CD4-positive, alpha-beta T cell treated with Interleukin-15 for 1 hour (primary cell): ENCODE data around the gene PLEKHA5.
"Not testable (repeated sequence)": the region's sequence is repeated elsewhere in the genome, so short reads cannot be mapped to it uniquely, and the experiment has no call there.

Source experiments
- DNase-seq: peaks from one replicate; pipeline ENCODE4 v3.0.0-alpha.2; 2020

Gene PLEKHA5

DNA sequence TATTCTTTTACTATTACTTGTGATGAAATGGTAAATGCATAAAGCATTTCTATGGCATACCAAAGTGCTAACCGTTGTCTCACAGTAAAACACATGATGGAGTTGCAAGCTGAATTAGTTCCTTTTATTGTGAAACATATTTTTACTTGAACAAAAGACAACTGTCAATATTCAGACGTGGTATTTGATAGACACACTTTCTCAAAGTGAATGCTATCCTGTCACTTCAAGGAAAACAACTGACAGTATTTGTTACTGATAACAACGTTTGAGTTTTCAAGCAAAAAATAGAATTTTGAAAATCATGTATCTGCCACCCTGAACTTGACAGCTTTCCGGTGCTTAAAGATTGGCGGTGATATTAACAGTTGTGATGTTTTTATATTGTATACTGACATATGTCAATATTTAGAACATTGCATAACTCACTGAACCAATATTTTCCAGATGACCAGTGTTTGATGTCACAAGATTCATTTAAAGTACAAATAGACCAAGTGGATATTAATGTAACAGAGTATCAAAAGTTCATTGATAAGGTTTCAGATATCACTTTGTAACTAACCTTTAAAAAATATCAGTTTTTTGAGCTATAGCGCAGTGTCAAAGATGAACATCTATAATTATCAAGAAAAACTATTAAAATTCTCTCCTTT is 156.4 kb downstream of the PLEKHA5 start:
- no peak for DNase-seq

DNA sequence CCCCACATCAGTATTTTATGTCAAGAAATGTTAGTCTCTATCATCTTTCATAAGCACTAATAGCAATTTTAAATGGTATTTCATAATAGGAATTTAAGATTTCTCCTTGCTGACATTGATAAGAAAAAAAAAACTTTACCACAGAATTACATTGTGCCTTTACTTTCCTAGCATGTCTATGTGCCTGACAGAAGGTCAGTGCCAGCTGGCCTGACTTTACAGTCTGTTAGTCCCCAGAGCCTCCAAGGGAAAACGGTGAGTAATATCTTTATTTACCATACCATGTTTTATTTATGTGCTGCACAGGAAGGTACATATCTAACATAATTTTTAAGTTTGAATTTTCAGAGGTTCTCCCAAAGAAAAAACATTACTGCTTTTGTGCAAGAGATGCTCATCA is 157.8 kb downstream of the PLEKHA5 start:
- DNase-seq, result no peak

DNA sequence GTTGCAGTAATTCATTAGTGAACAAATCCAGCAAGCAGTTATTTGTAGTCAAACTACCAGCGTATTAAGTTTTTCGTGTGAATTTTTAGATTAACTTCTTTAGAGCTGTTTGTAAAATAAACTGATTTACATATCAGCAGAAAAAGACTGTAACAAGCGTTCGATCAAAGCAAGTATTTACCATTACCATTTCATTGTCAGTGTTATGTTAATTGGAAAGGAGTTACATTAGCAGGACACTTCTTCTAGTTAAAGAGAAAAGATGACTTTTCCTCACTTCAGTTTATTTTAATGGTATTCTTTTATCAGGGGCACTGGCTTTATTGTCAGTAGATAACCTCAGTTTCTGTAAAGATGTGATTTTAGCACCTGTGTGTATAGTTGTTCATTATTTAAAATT is 158.6 kb downstream of the PLEKHA5 start:
- no peak for DNase-seq

DNA sequence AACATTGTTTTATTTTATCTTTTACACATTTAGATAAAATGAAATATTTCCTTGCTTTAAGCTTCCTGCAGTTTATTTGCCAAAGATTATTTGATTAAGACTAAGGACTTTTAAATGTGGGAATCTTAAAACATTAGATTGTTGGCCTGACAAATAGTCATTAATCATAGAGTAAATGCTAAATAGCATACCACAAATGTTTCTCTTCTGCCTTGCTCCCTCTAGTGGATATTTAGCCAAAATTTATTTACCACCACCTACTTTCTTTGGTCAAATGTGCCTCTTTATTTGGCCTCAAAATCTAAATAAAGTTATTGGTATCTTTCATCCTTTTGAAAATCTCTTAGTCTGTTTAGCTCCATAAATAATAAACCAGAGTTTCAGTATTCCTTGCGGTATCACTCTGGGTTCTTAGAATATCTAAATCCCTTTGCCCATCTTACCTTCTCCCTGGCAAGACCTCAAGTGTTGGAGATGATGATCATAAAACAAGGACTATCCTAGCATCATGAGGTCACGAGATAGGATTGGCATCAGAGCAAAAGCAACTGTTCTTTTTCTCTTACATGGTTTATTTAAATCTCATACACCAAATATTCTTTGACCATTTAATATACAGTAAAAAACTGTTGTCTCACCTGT is 159.2 kb downstream of the PLEKHA5 start:
- DNase-seq, result no peak

DNA sequence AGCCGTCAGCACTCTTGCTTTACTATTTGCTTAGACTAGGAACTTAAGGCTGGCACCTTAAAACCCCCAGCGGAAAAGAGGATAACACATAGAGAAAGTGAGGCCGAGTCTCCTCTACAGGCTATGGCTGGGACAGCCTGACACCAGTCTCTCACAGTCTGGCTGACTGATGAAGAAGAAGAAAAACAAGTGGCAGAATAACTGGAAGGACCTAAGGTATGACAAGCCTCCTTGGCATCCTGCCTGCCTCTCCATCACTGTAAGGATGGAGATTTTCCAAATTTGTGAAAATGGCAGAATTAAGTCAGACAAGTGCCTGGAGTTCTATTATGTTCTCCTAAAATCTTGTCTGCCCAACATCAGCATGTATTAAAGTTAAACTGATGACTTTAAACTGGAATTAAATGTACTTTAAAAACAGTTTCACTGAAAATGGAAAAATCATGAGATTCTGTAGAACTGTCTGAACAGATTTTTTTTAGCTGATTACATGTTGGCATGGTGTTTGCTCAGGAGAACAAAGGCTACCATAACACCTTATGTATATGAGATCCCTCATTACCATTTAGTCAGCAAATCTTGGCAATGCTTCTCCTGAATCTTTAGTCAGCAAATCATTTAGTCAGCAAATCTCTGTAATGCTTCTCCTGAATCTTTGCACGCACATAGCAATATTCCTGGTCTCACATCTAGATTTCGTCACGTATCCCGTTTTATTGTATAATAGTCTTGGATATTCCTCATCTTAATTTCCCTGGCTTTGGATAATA is 169.5 kb downstream of the PLEKHA5 start:
- DNase-seq, result no peak

DNA sequence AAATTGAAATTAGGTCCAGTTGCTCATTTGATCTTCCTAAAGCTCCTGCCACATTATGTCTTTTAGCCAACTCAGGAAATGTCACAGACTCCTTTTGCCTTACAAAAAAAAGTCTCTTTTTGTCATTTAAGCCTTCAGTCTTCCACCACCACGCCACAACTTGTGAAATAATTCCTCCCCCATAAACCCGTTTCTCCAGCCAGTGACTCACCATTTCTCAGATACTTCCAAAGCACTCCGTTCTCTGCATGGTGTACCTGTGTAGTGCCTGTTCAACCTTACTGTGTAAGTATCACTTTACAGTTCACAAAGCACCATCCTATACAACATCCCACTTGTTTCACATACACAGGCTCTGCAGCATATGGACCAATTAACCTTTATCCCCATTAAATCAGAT is 170.2 kb downstream of the PLEKHA5 start:
- DNase-seq, result no peak

DNA sequence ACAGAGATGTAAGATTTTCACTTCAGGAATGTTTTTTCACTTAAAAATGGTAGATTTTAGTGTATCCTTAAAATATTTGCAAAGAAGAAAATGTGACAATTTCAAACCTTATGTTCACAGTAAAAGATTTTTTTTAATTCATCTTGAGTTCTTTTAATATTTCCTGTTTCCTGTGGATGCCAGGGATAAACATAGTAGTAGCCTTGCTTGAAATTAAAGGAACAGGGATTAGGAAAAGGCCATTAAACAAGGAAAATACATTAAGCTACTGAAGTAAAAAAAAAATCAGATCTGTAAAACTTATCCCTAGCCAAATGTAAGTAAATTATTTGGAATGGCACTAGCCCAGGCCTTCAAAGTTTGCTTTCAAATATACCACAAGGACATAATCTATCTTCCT is 171.7 kb downstream of the PLEKHA5 start:
- no peak for DNase-seq

DNA sequence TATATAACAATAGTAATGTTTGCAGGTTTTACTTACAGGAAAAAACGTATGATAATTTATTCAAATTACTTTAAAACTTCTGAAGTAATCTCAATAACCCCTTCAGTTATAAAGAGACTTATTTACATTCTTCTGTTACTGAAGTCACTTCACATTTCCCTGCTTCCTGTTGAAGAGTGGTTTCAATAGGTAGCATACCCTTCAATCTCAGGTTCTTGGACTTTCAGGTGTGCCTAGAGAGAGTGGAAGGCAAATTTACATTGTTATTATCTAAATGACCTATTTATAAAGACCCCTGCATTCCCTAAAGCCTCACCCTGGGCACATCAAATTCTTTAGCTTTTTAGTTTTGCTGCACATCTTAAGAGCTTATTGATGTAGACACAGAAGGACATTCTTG is 172.2 kb downstream of the PLEKHA5 start:
- no peak for DNase-seq

DNA sequence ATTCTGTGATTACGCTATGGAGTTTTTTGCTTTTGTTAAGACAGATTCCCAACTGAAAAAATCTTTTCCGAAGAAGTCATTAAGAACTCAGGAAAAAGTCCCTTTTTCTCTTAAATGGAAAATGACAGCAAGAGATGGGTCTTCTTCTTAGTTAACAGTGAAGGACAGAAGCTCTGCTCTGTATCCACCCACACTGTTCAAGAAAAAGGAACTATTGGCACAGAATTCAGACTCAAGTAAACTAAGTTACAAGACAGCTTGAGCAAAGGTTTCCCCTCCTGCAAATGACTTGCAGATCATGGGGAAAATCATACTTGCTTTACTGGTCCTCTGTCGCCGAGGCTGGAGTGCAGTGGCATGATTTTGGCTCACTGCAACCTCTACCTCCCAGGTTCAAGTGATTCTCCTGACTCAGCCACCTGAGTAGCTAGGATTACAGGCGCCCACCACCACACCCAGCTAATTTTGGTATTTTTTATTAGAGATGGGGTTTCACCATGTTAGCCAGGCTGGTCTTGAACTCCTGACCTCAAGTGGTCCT is 172.6 kb downstream of the PLEKHA5 start:
- DNase-seq, result no peak

DNA sequence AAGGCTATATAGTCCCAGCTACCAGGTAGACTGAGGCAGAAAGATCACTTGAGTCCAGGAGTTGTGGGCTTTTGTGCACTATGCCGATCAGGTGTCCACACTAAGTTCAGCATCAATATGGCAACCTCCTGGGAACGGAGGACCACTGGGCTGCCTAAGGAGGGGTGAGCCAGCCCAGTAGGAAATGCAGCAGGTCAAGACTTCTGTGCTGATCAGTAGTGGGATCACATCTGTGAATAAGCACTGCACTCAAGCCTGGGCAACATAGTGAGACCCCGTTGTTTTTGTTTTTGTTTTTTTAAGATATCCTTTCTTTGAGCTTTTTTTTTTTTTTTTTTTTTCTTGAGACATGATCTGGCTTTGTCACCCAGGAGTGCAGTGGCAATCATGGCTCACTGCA is 174.0 kb downstream of the PLEKHA5 start:
- no peak for DNase-seq

DNA sequence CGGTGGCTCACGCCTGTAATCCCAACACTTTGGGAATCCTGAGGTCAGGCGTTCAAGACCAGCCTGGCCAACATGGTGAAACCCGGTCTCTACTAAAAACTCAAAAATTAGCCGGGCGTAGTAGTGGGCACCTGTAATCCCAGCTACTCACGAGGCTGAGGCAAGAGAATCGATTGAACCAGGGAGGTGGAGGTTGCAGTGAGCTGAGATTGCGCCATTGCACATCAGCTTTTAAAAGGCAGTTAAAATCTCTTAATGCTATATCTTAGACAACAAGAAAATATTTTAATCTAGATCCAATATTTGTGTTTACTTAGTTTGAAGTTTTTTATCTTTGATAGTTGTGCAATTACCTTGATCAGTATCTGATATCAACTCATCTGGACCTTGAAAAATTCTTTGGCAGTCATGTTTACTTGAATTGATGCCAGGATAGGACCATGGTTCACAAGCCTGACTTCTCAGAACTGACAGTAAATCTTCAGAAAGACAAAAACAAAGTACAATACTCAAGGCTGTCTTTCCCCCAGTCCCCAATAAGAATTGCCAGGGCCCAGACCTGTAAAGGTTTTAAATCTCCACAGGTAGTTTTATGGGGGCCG is 174.7 kb downstream of the PLEKHA5 start:
- DNase-seq, result no peak

DNA sequence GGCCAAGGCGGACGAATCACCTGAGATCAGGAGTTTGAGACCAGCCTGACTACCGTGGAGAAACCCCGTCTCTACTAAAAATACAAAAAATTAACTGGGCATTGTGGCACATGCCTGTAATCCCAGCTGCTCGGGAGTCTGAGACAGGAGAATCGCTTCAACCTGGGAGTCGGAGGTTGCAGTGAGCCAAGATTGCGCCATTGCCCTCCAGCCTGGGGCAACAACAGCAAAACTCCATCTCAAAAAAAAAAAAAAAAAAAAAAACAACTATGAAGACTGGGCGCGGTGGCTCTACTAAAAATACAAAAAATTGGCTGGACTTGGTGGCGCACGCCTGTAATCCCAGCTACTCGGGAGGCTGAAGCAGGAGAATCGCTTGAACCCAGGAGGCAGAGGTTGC is 176.1 kb downstream of the PLEKHA5 start:
- DNase-seq, result not testable (repeated sequence)

DNA sequence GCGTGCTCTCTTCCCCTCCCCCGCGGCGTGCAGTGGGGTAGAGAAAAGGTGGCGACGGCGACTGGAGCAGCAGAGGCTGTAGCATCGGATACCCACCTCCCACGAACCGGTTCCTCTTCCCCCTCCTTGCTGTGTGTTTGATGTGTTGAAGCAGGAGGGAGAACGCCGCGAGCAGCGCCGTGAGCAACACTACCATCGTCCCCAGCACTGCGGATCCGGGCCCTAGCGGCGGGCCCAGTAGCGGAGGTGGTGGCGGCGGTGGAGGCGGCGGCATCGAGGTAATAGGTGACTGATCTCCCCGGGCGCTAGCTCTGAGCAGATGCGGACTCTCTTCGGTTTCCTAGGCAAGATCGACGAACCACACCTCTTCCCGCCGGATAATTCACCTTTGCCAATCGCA is 176.8 kb downstream of the PLEKHA5 start:
- DNase-seq, result no peak

DNA sequence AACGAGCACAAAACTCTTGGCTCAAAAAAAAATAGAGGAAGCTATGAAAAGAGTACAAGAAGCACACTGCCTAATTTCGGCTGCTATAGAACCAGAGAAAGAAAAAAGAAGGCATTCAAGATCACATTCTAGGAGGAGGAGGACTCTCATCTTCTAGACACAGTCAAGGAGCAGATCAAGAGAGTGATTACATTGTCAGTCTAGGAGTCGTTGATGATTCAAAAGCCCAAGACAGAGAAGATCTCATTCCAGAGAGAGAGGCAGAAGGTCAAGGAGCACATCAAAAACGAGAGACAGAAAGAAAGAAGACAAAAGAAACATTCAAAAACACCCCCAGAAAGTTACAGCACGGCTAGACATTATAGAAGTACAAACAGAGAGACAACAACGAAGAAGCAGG is 177.9 kb downstream of the PLEKHA5 start:
- DNase-seq, result no peak

DNA sequence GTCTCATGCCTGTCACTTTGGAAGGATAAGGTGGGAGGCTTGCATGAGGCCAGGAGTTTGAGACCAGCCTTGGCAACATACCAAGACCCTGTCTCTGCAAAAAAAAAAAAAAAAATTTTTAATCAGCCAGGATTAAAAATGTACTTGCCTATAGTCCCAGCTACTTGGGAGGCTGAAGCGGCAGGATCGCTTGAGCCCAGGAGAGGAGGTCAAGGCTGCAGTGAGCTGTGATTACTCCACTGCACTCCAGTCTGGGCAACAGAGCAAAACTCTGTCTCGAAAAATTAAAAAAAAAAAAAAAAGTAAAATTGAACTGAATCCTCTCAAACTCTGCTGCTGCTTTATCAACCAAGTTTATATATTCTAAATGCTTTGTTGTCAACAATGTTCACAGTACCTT is 181.6 kb downstream of the PLEKHA5 start:
- DNase-seq, result no peak

DNA sequence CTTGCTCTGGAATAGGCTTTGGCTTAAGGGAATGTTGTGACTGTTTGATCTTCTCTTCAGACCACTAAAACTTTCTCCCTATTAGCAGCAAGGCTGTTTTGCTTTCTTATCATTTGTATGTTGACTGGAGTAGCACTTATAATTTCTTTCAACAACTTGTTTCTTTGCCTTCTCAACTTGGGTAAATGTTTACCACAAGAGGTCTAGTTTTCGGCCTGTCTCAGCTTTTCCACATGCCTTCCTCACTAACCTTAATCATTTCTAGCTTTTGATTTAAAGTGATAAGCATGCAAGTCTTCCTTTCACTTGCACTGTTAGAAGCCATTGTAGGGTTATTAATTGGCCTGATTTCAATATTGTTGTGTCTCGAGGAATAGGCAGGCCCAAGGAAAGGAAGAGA is 183.1 kb downstream of the PLEKHA5 start:
- DNase-seq, result no peak

DNA sequence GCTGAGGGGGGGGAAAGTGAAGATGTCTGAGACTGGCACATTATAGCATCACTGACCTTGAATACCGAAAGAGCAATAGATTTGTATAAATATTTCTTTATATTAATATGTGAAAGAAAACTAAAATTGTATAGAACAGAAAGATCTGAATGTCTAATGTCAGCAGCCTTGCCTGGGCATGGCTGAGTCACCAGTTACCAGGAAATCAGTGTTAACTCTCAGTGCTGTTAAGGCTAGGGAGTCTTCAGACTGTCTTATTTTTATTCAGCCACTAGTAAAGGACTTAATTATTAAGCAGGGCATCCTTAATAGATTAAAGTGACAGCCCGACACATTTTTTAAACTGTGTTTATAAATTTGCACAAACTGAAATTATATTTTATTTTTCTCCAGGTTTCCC is 186.9 kb downstream of the PLEKHA5 start:
- no peak for DNase-seq

DNA sequence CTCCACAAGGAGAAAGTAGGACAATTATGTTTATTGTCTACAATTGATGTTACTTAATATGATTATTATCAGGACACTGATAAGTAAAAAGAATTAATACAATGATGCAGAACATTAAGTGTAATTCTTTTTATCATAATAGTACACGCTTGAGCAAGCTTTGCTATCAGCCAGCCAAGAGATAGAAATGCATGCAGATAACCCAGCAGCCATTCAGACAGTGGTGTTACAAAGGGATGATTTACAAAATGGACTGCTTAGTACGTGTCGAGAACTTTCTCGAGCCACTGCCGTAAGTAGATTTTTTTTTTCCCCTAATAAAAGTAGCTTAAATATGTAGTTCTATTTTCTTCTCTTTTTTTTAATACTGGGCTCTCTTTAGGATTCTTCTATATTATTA is 192.8 kb downstream of the PLEKHA5 start:
- DNase-seq, result no peak

DNA sequence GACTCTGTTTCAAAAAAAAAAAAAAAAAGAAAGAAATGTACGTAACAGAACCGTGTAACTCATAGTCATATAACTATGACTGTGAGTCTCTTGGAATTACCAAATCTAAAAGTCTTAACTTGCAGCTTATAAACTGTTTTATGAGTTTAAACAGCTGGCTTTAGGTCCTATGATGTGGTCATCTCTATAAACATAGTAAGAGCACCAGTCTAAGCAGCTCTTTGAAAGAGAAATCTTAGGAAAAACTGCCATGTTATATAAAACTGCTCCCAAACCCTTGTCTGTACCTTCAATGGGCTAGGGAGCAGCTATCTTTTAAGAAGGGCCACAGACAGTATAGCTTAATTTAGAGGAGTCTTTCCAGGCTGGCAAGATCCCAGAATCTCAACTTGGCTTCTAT is 194.3 kb downstream of the PLEKHA5 start:
- DNase-seq, result no peak

DNA sequence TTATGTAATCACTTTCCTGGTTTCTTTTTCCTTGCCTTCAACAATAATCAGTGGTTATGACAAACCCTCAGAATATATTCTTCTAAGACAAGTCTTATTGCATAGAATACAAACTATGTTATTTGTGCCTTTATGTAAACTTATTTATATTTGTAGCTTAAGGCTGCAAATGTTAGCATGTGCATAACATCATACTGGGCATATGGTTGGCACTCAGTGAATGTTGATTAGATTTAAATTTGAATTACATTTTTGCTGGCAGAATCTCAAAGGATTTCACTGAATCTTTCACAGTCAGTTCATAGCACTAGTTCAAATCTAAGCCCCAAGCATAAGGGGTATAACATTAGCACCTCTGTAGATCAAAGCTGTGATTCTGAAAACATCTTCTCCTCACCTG is 196.6 kb downstream of the PLEKHA5 start:
- no peak for DNase-seq

DNA sequence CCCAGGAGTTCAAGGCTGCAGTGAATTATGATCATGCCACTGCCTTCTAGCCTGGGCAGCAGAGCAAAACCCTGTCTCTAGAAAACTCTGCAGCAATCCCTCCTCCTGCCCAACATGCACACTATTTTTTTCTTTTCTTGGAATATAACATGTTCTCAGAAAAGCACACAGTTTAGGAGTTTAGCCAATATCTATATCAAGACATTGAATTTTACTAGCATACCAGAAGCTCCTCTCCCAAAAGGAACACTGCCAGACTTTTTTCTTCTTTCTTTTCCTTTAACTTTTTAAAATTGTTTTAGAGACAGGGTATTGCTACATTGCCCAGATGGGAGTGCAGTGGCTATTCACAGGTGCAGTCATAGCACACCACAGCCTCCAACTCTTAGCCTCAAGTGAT is 202.7 kb downstream of the PLEKHA5 start:
- no peak for DNase-seq

DNA sequence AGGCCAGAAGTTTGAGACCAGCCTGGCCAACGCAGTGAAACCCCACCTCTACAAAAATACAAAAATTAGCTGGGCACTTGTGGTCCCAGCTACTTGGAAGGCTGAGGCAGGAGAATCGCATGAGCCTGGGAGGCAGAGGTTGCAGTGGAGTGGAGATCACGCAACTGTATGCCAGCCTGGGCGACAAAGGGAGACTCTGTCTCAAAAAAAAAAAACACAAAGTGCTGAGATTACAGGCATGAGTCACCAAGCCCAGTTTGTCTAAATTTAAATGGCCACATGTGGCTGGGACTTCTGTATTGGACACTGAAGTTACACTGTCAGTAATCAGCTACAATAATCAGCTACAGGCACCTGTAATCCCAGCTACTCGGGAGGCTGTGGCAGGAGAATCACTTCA is 208.9 kb downstream of the PLEKHA5 start:
- no peak for DNase-seq

DNA sequence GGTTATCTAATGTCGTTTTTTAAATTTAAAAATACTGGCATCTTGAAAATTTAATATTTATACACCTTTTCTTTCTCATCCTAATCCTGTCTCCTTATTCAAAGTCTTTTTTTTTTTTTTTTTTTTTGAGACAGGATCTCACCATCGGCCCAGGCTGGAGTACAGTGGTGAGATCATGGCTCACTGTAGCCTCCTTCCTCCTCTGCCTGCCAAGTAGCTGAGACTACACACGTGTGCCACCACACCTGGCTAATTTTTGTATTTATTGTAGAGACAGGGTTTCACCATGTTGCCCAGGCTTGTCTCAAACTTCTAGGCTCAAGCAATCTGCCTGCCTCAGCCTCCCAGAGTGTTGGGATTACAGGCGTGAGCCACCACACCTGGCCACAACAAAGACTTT is 221.3 kb downstream of the PLEKHA5 start:
- DNase-seq, result not testable (repeated sequence)

DNA sequence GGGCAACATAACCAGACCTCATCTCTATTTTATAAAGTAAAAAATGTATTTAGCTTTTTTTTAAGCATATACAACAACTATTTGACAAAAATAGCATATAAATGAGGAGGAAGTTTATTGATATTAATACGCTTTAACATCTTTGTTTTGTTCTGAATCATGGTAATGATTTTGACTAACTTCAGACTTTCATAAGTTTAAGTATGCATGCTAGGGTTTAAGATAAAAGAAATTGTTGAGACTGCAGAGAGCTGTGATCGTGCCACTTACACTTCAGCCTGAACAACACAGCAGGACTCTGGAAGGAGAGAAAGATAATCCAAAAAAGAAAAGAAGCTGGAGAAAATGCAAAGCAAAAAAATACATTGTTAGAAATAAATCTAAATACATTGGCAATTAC is 221.8 kb downstream of the PLEKHA5 start:
- no peak for DNase-seq
